Hepatic stellate cell (primary cell): ENCODE measurements around the gene RBM17.
A peak's percentile ranks its signal among the peaks of the same experiment; 100 is the strongest.
"Not testable (repeated sequence)": the region's sequence is repeated elsewhere in the genome, so short reads cannot be mapped to it uniquely, and the experiment has no call there.

Experiments
- DNase-seq: peaks from one replicate; pipeline ENCODE4 v3.0.0; 2011; ENCODE audit warnings: low spot score

Gene RBM17

DNA sequence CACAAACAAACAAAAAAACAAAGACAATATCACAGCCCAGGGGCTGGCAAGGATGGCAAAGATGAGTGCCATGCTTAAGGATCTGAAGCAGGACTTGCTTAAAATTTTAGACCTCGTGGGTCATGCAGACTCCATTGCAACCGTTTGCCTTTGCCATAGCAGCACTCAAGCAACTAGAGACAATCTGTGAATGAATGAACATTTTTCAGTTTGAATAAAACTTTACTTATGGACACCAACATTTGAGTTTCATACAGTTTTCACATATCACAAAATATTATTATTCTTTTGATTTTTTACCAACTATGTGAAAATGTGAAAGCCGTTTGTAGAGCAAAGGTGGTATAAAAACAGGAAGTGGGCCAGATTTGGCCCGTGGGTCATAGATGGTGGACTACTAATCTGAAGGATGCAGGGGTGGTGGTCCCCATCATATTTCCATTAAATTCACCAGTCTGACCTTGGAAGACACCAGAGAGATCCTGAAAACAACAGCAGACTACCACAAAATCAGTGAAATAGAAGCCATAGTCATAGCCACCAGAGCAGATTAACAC, 8.3 kb upstream of the RBM17 start:
- no peak for DNase-seq

DNA sequence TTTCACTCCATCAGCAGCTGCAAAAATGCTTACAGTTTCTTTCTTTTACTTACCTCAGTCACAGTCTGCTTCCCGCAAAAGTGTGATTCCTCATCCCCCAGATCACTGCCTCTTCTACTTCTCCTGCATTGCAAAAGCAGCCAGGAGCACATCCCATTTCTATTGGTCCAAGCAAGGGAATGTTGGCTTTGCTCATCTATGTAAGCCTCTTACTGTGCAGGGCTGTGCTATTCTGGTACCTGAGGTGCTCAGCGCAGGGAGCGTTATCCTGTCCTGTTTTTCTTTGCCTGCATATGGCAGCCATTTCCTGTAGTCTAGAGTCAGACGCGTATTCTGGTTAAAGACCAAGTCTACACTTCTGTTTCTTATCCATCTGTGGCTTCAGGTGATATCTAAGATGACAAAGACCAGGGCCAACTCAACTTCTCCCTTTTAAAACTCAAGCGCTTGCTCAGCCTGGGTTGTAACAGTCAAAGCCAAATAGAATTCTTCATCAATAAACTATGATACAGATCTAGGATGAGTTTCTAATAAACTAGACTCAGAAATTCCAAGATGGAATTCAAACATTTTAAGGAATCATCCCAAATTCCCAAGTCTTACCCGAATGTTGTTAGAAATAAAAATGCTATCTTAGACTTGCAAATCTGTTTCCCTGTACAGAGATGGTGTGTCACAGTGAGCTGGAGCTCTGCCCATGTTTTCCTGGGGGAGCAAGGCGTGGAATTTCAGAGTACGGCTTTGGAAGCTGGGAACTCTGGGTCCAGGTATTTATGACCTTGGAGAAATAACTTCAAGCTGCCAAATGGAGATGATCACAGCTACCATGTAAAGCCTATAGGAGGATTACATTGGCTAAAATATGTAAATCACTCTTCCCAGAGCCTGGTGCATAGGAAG, 6.1 kb upstream of the RBM17 start:
- no peak for DNase-seq

DNA sequence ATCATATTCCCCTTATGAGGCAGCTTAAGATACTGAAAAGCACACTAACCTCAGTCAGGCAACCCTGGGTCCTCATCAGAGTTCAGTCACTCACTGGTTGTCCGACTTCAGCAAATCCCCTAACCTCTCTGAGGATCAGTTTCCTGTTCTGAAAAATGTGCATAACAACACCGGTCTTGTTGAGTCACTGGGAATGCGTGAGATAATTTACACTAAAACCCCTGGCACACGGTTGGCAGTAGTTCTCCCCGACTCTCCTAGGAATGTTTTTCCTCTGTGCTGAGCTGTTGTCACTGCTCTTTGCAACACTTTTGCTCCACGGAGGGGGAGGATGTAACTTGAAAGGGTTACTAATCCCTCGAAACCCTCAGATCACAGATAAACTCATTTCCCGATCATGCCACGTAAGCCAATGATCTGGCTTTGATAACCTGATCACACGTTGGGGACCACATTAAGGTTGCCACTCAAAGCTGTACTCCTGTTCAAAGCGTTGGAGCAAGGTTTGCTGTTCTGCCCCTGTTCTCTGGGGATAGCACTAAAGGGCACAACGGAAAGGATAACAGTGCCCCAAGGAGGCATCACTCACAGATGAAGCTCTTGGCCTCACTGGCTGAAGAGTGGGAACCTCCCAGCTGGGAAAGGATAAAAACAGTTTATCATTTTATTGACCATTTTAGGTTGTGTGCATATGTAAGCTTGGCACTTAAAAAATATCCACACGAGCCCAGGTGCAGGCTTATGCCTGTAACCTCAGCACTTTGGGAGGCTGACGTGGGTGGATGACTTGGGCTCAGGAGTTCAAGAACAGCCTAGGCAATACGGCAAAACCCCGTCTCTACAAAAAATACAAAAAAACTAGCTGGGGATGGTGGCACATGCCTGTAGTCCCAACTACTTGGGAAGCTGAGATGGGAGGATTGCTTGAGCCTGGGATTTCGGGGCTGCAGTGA, 5.0 kb upstream of the RBM17 start:
- no peak for DNase-seq

DNA sequence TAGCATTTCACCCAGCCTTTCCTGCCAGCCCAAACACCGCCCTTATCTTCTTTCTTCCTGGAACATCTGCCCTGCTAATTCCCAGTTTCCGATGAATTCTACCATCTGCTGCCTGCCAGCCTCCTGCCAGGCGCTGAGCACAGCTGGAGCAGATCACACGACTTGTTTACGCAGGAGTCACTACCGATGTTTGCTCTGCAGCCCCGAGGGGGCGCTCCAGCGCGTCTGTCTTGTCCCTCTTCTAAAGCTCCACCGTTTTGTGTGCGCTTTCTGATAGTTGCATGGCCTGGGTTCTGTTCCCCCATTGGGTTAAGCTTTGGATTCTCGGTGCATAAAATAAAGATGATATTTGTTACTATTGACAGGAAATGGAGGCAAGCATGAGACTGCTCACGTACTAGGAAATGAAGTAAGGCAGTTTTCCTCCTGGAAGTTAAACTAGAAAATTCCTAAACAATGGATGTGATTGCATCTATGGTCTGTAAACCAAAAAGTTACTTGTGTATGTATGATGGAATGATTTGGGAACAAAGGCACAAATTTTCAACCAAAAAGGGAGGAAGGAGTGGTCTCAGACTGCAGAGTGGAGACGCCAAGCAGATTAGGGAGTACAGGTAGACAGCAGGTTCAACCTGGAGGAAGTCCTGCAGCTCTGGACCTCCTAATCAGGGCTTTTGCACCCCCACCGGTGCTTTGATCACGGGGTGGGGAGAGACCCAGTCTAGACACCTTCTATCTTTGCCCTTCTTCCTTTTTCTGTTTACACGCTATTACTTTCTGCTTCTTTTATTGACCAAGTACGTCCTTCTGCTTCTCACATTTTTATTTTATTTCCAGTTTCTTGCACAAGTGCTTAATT, 2.2 kb upstream of the RBM17 start:
- DNase-seq, result peak; percentile 76

DNA sequence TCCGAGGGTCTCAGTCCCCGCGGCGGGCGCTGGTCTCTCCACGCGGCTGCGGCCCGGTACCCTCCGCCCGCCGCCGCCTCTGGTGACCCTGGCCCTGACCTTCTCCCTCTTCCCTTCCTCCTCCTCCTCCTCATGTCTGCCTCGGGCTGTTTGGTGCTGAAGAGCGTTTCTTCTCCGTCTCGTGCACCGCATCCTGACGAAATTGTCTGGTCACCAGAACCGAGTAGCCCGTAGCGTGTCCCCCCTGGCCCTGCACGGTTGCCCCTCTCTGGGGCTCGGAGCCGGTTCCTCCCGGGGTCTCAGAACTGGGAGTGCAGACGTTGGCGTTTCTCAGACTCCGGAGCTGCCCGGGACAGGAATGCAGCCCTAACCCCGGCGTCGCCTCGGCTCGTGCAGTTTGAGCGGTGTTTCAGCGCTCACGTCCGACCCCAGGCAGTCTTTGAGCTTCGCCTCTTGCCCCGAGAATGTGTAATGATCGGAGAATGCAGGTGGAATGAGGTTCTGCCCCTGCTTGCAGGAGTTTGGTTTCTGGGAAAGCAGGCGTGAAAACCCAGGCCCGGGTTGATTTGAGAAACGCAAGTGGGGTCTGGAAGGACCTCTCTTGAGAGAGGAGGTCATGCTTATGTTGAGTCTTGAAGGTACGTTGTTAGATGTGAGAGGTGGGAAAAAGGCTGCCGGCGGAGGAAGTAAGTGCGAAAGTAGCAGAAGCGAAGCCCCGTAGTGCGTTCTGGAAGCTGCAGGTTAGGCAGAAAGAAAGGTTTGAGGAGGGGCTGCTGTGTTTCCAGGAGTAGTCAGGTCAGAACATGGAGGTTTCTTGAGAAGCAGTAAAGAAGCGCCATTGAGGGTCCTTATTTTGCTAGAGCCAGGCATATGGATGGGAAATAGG, 743 bp downstream of the RBM17 start:
- peak; percentile 32 for DNase-seq

DNA sequence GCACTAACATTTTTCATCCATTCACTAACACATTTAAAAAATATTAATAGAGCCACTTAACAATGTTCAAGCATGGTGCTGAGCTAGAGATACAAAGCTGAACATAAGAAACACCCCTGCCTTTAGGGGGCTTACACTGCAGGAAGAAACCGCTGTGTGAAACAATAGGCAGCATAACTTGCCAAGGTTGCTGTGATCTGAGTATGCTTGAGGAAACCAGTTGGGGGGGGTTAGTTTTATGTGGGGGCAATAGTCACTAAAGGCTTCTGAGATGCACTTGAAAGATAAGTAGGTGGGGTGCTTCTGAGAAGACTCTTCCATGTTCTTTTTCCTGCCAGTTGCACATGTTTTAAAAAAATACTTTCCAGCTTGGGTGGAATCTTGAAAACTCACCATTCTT, 2.8 kb downstream of the RBM17 start:
- DNase-seq, result no peak

DNA sequence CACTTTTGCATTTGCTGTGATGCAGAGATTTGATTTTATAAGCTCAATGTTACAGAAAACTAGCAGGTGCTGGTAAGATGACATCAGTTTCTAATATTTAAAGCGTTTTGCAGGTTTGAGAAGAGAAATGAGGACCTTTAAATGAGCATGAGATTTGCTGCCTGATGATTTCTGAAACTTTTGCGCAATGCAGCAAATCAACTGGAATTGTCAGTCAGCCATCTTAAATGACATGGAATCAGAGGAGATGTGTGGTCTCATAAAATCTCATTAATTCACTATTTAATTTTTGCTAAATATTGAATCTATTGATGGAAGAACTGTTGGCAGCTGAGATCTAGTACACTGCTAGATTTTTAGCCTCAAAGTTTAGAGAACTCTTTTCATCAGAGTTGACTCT, 3.9 kb downstream of the RBM17 start:
- DNase-seq, result no peak

DNA sequence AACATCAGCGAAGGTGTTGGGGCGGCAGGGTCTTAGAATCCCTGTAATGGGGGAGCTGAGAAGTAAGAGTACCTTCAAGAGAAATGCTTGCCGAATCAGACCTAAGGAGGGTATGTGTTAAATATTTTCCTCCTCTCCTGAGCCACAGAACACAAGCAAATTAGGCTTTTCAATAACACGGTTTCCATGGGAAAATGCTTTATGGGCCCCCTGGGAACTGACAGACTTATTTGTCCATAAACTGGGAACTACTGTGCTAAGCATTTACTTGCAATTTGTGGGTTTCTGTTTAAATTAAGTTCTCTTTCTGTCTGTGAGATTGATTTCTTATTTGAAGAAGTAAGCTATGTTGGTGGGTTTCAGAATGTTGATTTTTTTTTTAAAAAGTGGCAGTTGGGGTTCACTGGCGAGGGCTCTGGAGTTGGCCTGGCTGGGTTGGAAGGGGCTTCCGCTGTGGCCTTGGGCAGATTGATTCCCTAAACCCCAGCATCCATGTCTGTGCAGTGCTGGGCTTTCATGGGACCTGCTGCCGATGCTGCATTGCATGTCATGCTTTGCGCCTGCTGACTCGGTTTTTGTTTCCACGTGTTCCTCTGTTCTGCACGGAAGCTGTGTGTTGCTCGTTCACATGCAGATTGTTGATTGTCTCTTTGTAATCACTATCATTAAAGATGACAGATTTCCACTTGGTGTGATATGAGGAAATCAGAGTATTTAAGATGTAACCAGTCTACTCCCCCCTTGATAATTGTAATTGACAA, 7.2 kb downstream of the RBM17 start:
- no peak for DNase-seq

DNA sequence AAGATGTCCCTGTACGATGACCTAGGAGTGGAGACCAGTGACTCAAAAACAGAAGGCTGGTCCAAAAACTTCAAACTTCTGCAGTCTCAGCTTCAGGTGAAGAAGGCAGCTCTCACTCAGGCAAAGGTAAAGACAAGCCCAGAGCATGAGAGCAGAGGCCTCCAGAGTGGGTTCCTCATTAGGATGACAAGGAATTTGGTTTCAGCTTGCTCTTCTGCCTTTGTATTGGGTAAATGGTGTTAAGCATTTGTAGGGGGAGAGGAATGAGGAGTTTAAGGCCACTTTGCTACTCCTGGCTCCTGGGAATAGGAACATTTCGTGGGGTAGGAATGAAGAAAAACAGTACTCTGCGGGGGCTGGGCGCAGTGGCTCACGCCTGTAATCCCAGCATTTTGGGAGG, 8.2 kb downstream of the RBM17 start:
- no peak for DNase-seq

DNA sequence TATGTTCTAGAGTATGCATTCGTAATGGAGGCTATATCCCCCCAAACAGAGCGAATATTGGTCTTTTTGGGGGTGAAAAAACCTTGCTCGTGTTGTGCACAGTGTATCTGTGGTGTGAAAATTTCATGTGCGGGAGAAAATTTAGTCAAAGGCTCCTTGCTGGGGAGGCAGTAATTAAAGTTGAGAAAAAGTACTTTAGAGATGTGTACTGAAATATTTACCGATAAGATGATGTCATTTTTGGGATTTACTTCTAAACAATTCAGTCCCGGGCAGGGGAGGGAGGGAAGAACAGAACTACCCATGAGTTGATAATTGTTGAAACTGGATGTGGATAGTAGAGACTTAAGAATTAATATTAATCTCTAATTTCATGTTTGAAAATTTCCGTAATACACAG, 9.3 kb downstream of the RBM17 start:
- DNase-seq, result no peak

DNA sequence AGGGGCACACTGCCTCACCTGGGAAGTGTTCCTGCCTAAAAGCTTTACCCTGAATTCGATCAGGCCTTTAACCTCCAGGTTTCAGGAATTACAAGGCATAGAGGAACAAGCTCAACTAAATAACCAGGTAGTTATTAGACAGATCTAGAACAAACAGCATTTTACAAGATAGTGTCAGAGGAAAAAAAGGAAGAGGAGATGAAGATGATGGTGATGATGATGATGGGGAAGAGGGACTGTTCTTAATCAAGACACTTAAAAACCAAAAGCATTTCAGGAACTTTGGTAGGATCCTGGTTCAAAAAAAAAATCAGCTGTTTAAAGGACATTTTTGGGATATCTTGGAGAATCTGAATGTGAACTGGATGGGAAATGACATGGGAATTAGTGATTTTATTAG, 11.5 kb downstream of the RBM17 start:
- no peak for DNase-seq

DNA sequence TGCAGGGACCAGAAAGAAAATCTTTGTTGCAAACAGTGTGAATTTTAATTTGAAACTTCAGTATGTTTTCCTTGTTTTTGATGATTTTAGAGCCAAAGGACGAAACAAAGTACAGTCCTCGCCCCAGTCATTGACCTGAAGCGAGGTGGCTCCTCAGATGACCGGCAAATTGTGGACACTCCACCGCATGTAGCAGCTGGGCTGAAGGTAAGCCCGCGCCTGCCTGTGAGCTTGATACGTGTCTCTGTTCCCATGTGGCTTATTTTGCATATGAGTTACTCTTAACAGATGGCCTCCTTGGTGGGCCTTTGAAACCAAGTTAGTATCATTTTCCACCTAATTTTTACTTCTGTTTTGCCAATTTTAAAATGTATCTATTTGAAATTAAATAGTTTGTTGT, 12.3 kb downstream of the RBM17 start:
- DNase-seq, result no peak

DNA sequence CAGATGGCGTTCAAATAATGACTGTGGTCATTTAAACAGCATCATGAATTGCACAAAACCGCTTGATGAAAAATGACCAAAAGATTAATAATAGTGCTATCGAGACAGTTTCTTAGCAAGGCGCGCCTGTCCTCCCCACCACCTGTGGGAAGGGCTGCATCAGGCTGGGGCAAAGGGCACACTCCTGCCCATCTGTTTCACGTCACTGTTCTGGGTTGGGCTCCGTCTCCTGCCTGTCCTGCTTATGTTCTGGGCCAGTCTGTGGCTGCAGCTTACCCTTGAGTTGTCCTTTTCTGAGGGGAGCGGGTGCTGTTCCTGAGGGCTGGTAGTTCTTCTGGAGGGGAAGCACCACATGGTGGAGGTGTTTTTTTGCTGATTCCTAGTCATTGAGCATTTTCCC, 13.3 kb downstream of the RBM17 start:
- no peak for DNase-seq

DNA sequence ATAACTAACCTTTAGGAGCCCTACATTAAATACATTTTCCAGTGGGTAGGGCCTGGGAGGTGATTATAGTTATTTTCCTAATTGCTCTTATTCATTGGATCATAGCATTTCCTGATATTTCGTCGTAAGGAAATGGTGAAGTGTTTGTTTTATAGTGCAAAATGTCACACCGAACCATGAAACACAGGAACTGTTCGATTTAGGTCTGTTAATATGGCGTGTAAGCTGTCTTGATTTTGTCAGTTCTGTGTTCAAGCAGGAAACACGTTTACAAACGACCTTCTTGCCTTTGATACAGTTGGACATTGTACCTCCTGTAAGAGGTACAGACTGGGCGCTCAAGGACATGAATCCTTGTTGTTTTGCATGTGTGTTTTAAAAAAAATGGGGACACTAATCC, 14.8 kb downstream of the RBM17 start:
- no peak for DNase-seq

DNA sequence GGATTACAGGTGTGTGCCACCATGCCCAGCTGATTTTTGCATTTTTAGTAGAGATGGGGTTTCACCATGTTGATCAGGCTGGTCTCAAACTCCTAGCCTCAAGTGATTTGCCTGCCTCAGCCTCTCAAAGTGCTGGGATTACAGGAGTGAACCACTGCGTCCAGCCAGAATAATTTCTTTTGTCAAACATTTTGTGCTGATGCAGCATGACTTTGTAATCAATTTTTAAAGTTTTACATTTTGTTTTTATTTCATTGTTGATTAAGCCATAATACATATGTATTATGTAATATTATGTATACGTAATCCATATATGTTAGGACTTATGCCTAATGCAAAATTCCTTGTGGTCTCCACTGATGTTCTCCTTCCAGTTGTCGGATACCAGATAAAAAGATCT, 18.8 kb downstream of the RBM17 start:
- DNase-seq, result not testable (repeated sequence)

DNA sequence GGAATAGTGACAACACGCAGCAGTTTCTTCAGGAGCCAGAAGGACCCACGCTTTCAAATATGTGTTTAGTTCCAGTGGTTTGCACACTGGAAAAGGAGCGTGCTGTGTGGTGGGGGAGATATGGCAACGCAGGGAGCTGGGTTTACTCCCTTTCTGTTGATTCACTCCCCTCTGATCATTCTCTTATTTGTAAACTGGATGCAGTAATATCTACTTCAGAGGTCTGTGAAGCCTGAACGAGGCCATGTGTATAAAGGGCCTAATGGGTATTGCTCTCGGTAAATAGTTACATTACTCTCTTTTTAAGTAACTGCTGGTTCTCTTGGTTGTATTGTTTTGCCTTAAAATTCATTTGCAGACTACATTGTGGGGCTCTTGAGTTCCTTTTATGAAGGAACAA, 19.2 kb downstream of the RBM17 start:
- DNase-seq, result no peak

DNA sequence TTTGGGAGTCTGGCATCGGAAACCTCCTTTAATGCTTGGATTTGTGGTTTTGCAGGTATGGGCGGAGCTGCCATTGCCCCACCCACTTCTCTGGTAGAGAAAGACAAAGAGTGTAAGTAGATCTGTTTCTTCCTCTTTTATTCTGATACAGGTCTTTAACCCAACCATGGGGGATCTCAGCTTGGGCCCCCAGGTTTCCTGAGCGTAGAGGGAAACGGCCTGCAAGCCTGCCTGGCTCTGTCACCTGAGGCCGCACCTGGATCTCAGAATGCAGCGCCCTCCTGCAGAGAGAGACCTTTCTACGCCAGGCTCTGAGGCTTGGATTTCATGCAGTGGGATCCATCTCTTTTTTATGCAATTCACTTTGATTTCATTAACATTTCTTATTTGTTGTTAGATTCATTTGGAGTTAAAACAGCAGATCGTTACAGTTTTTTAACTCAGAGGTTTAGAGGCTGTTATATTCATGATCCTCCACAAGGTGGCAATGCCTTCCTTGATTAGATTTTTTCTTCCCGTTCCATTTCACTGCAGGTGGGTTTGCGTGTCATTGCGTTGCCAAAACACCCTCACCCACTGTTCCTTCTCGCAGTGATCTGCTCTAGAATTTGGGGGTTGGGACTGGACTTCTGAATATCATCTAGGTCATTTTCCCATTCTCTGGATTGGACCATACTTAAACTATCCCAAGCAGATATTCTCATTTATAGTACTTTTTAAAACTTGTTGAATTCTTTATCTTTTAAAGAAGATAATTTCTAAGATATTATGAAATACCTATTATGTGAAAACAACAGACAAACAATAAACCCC, 20.0 kb downstream of the RBM17 start:
- peak; percentile 45 for DNase-seq

DNA sequence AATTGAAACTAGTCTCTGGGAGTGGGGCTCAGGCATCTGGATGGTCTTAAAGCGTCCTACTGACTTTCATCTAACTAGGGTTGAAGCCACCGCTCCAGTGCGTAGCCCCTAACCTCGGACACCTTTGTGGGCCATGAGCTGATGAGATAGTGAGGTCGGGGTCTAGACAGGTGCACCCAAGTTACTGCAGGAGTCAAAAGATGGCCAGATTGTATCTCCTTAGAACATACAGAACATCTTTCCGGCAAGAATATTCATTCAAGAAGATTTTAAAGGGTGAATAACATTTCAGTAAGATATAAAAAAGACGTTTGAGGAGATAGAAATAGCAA, 20.6 kb downstream of the RBM17 start:
- no peak for DNase-seq

DNA sequence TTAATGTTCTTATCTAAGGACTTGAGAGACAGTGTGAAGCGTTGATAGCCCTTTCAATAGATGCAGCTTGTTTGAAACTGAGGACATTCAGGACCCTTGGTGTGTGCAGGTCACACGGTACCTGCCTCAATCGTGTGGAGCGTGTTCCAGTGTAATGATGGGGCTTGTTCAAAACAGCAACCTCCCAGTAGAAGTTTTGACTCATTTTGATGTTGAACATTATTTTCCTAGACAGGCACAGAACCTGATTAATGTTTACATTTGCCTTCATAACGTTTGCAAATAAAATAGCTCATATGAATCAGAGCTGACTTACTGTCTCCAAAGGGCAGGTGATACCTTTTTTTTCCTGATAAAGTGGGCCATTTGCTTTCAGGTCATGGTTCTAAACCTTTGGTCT, 21.3 kb downstream of the RBM17 start:
- no peak for DNase-seq
